DMS153 treated with DMSO at 0.1 percent for 48 hours (cell line): ENCODE measurements around the gene NEIL3.

Experiments used
- DNase-seq: peaks from one replicate; lab custom pipeline; 2025; ENCODE audit not compliant: unreplicated experiment; lab: John Stamatoyannopoulos, UW

NEIL3 gene

GRCh38 chr4:177309522-177310371, at the start of gene NEIL3:
Gene NEIL3, plus strand, starts transcription at chr4:177309874. Its CDS starts 80 bp downstream, at chr4:177309954.
- DNase-seq = peak; percentile 59

GRCh38 chr4:177263818-177264217, 45.9 kb upstream of the NEIL3 start:
- no peak for DNase-seq

- no peak for DNase-seq
These were observed 44.8 kb upstream of the NEIL3 start for GRCh38 chr4:177264788-177265422.

- no peak for DNase-seq
These were observed 43.9 kb upstream of the NEIL3 start for GRCh38 chr4:177265729-177266128.

- no peak for DNase-seq
These were observed 43.2 kb upstream of the NEIL3 start for GRCh38 chr4:177266506-177266905.

GRCh38 chr4:177267911-177268310, 41.8 kb upstream of the NEIL3 start:
- no peak for DNase-seq

- no peak for DNase-seq
These were observed 38.6 kb upstream of the NEIL3 start for GRCh38 chr4:177271091-177271490.

GRCh38 chr4:177271915-177272766, 37.5 kb upstream of the NEIL3 start:
- no peak for DNase-seq

- DNase-seq = no peak
These were observed 33.7 kb upstream of the NEIL3 start for GRCh38 chr4:177275999-177276398.

GRCh38 chr4:177281351-177281909, 28.2 kb upstream of the NEIL3 start:
- no peak for DNase-seq

- no peak for DNase-seq
These were observed 27.3 kb upstream of the NEIL3 start for GRCh38 chr4:177282284-177282835.

- DNase-seq = no peak
These were observed 26.5 kb upstream of the NEIL3 start for GRCh38 chr4:177283167-177283566.

GRCh38 chr4:177285953-177286352, 23.7 kb upstream of the NEIL3 start:
- DNase-seq = no peak

GRCh38 chr4:177287255-177287654, 22.4 kb upstream of the NEIL3 start:
- no peak for DNase-seq

GRCh38 chr4:177288335-177288734, 21.3 kb upstream of the NEIL3 start:
- no peak for DNase-seq

GRCh38 chr4:177290780-177291179, 18.9 kb upstream of the NEIL3 start:
- no peak for DNase-seq

- no peak for DNase-seq
These were observed 17.5 kb upstream of the NEIL3 start for GRCh38 chr4:177292171-177292570.

- no peak for DNase-seq
These were observed 16.3 kb upstream of the NEIL3 start for GRCh38 chr4:177293208-177294033.

- DNase-seq = no peak
These were observed 11.8 kb upstream of the NEIL3 start for GRCh38 chr4:177297785-177298391.
